Natural killer cell (primary cell): Measurements from ENCODE around the gene MTG1. TPM values are rescaled to one million over a fixed set of nuclear protein-coding genes. Genes with fewer than 3 reads are reported as not detected.

Experiments used
- ATAC-seq, 3 donors: fragments of 150-1000 bp in 2 of 3; fragments of 200-7000 bp in 1 of 3; cut with Tn5 transposase; 1 replicate in 1 of 3; 2 replicates in 2 of 3; pipeline ENCODE4 v1.10.0; 2021; ENCODE audit warnings: mild to moderate bottlenecking in 2 of 3, moderate library complexity in 2 of 3
- DNase-seq, 2 donors: peaks; one replicate each; pipeline versions ENCODE4 v3.0.0 to v3.0.0-alpha.2; 2013 to 2021; ENCODE audit warnings: mixed read lengths in 1 of 2
- H3K27ac ChIP-seq: one replicate; pipeline ENCODE4 v1.5.1; 2013; ENCODE audit warnings: mild to moderate bottlenecking, low read length
- H3K27me3 ChIP-seq: one replicate; pipeline ENCODE4 v1.6.1; 2013; ENCODE audit warnings: low read length; ENCODE audit not compliant: control insufficient read depth, insufficient read depth
- H3K36me3 ChIP-seq: one replicate; pipeline ENCODE4 v1.6.1; 2013; ENCODE audit warnings: low read length; ENCODE audit not compliant: control insufficient read depth, insufficient read depth
- H3K4me1 ChIP-seq: one replicate; pipeline ENCODE4 v1.6.1; 2013; ENCODE audit warnings: low read length; ENCODE audit not compliant: control insufficient read depth, insufficient read depth
- H3K4me3 ChIP-seq: one replicate; pipeline ENCODE4 v1.5.1; 2013; ENCODE audit warnings: low read length
- H3K9me3 ChIP-seq: one replicate; pipeline ENCODE4 v1.6.1; 2013; ENCODE audit warnings: low read length; ENCODE audit not compliant: control insufficient read depth, insufficient read depth
- H3K27ac Mint-ChIP-seq, 2 donors: one replicate each; pipeline ENCODE4 v1.8.0; 2022; ENCODE audit warnings: mild to moderate bottlenecking in 2 of 2, mixed read lengths in 2 of 2, moderate library complexity in 1 of 2
- H3K27me3 Mint-ChIP-seq, 2 donors: one replicate each; pipeline ENCODE4 v1.8.0; 2022; ENCODE audit warnings: low read depth in 2 of 2, mixed read lengths in 2 of 2
- H3K36me3 Mint-ChIP-seq: one replicate; pipeline ENCODE4 v1.8.0; 2022; ENCODE audit warnings: mixed read lengths
- H3K4me1 Mint-ChIP-seq, 2 donors: one replicate each; pipeline ENCODE4 v1.8.0; 2022; ENCODE audit warnings: mixed read lengths in 2 of 2
- H3K4me3 Mint-ChIP-seq: one replicate; pipeline ENCODE4 v1.8.0; 2022; ENCODE audit warnings: mild to moderate bottlenecking, moderate library complexity, mixed read lengths
- H3K9me3 Mint-ChIP-seq, 2 donors: one replicate each; pipeline ENCODE4 v1.8.0; 2022; ENCODE audit warnings: mixed read lengths in 2 of 2
- WGBS: methylation state at CpG from one replicate; pipeline ENCODE4 v1.1.7; 2013; ENCODE audit warnings: missing lambda C conversion rate; ENCODE audit not compliant: insufficient coverage; 5-methylcytosine and 5-hydroxymethylcytosine counted together
- intact Hi-C: fragments of 100-400 bp; cut with micrococcal nuclease; formaldehyde crosslinking; loops from one replicate; pipeline ENCODE4 v1.14.2; 2022
- total RNA-seq, 4 donors: library from RNA; stranded (reverse); fragments of 120-200 nt in 1 of 4; gene quantifications; one replicate each; pipeline versions ENCODE4 v1.2.3 to v1.2.4, GENCODE V29; 2013 to 2022
- TF ChIP-seq, protein P1 (sequence below): fragments of 200-600 bp; IDR thresholded peaks from one replicate; pipeline ENCODE4 v1.8.0; 2022; ENCODE audit warnings: antibody characterized with exemption

Gene MTG1
- total RNA-seq, 3 donors from 2014 or later (not counting 1 experiment from before 2014, with no cell fraction given) = 64.3 to 76.3 (median 67.1) TPM

DNA sequence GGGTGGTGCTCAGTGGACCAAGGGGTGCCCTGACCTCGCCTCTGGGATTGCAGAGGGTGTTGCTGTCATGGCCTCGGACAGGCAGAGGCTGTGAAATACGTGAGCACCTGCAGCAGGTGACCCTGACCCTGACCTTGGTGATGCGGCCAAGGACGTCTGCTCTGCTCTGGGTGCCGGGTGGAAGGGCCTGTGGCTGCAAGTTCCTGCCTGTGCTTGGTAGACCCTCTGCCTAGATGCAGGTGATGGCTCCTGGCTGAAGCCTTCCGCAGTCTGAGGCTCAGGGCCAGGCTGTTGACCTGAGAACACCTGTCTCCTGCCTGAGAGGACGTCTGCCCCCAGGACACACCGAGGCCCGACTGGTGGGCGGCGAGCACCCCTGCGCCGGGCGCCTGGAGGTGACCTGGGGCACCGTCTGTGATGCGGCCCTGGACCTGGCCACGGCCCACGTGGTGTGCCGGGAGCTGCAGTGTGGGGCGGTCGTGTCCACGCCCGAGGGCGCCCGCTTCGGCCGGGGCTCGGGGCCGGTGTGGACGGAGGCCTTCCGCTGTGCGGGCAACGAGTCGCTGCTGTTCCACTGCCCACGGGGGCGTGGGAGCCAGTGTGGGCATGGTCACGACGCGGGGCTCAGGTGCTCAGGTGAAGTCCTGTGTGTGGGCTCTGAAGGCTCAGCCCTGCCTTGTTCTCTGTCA, 64.2 kb downstream of the MTG1 start:
- Histone ChIP-seq H3K4me1 (peaks cover 7% of the 10 kb centered on the region), H3K27me3 (no peaks in the 10 kb centered on the region), H3K36me3 (no peaks in the 10 kb centered on the region), H3K9me3 (no peaks in the 10 kb centered on the region), H3K27ac (no peak overlapping the region), H3K4me3 (no peak overlapping the region)
- Mint-ChIP-seq H3K4me1 (peaks cover 0 to 5% of the 10 kb centered on the region in 2 donors), H3K4me3 (no peak overlapping the region), H3K9me3 (no peaks in the 10 kb centered on the region), H3K27me3 (no peaks in the 10 kb centered on the region), H3K36me3 (no peaks in the 10 kb centered on the region), H3K27ac (no peak overlapping the region)
- ATAC-seq (no peak), DNase-seq (no peak)
- WGBS = 92% methylated on average over 40 of the region's 40 CpGs
- TF ChIP-seq, protein P1, sequence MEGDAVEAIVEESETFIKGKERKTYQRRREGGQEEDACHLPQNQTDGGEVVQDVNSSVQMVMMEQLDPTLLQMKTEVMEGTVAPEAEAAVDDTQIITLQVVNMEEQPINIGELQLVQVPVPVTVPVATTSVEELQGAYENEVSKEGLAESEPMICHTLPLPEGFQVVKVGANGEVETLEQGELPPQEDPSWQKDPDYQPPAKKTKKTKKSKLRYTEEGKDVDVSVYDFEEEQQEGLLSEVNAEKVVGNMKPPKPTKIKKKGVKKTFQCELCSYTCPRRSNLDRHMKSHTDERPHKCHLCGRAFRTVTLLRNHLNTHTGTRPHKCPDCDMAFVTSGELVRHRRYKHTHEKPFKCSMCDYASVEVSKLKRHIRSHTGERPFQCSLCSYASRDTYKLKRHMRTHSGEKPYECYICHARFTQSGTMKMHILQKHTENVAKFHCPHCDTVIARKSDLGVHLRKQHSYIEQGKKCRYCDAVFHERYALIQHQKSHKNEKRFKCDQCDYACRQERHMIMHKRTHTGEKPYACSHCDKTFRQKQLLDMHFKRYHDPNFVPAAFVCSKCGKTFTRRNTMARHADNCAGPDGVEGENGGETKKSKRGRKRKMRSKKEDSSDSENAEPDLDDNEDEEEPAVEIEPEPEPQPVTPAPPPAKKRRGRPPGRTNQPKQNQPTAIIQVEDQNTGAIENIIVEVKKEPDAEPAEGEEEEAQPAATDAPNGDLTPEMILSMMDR = no peak
- intact Hi-C loops = no loop called here

DNA sequence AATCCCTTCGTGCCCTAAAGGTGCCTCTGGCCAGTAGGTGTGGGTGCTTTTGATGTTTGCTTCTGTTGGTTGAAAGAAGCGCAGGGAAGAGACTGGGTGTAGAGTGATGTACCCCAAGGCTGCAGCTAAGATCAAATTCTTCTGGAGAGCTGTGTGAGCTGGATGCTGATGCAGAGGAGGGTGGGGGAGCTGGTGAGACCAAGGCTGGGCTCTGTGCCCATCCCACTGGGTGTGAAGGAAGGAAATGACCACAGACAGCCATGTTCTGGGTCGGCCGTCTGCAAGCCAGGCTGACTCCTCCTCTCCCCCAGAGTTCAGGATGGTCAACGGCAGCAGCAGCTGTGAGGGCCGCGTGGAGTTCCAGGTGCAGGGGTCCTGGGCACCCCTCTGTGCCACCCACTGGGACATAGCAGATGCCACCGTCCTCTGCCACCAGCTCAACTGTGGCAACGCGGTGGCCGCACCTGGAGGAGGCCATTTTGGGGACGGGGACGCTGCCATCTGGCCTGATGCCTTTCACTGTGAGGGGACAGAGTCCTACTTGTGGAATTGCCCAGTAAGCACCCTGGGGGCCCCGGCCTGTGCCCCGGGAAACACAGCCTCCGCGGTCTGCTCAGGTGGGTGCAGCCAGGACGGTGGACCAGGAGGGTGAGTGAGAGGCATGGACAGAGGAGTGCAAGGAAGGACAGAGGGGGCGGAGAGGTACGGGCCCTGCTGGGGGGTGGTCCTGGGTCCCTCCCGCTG, 64.9 kb downstream of the MTG1 start:
- Mint-ChIP-seq H3K27me3 (no peaks in the 10 kb centered on the region), H3K9me3 (no peaks in the 10 kb centered on the region), H3K27ac (no peak overlapping the region), H3K4me3 (no peak overlapping the region), H3K4me1 (peaks cover 0 to 5% of the 10 kb centered on the region in 2 donors), H3K36me3 (no peaks in the 10 kb centered on the region)
- 84% methylated on average over 21 of the region's 21 CpGs for WGBS
- H3K27me3 ChIP-seq = no peaks in the 10 kb centered on the region
- H3K36me3 ChIP-seq = no peaks in the 10 kb centered on the region
- no peak for ATAC-seq
- peak overlapping the region; percentile 12 for H3K4me3 ChIP-seq
- no peak overlapping the region for H3K27ac ChIP-seq
- TF ChIP-seq, protein P1 = no peak
- no peak for DNase-seq
- no peaks in the 10 kb centered on the region for H3K9me3 ChIP-seq
- intact Hi-C loops = no loop called here
- peaks cover 7% of the 10 kb centered on the region for H3K4me1 ChIP-seq

DNA sequence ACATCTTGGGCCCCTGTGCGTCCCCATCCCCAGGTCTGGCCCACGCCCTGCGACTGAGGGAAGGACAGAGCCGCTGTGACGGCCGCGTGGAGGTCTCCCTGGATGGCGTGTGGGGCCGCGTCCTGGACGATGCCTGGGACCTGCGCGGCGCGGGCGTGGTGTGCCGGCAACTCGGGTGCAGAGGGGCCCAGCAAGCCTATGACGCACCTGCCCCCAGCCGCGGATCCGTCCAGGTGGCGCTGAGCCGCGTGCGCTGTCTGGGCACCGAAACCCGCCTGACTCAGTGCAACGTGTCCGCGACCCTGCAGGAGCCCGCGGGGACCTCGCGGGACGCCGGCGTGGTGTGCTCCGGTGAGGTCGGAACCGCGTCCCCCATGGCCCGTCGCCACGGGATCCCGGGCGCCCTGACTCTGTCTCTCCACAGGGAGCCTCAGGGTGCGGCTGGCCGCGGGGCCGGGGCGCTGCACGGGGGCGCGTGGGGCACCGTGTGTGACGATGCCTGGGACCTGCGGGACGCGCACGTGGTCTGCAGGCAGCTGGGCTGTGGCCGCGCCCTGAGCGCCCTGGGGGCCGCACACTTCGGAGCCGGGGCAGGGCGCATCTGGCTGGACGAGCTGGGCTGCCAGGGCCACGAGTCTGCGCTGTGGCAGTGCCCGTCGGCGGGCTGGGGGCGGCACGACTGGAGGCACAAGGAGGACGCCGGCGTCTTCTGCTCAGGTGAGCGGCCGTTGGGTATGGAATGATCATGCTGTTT, 65.7 kb downstream of the MTG1 start:
- no peak for ATAC-seq
- Histone ChIP-seq H3K27ac (no peak overlapping the region), H3K9me3 (no peaks in the 10 kb centered on the region), H3K27me3 (no peaks in the 10 kb centered on the region), H3K4me1 (peaks cover 7% of the 10 kb centered on the region), H3K4me3 (peak overlapping the region; percentile 12), H3K36me3 (no peaks in the 10 kb centered on the region)
- Mint-ChIP-seq H3K4me3 (no peak overlapping the region), H3K4me1 (peaks cover 0 to 5% of the 10 kb centered on the region in 2 donors), H3K9me3 (no peaks in the 10 kb centered on the region), H3K27me3 (no peaks in the 10 kb centered on the region), H3K36me3 (no peaks in the 10 kb centered on the region), H3K27ac (no peak overlapping the region)
- TF ChIP-seq, protein P1 = no peak
- peak in 1 of 2 donors; percentile 14 for DNase-seq
- intact Hi-C loops = no loop called here
- 80% methylated on average over 81 of the region's 81 CpGs for WGBS
